Naive thymus-derived CD8-positive, alpha-beta T cell (primary cell): ENCODE measurements around the gene CENPP. TPM values are rescaled to one million over a fixed set of nuclear protein-coding genes. Genes with fewer than 3 reads are reported as not detected.
A peak's percentile ranks its signal among the peaks of the same experiment; 100 is the strongest.

ENCODE experiments used
- ATAC-seq, 2 donors: fragments of 150-1000 bp; cut with Tn5 transposase in 1 of 2; sonication (Bioruptor Pico), chemical (Tn5 transposase) in 1 of 2; 1 replicate in 1 of 2; 2 replicates in 1 of 2; pipeline ENCODE4 v1.10.0; 2021; ENCODE audit warnings: mild to moderate bottlenecking in 2 of 2, moderate library complexity in 2 of 2
- POLR2A ChIA-PET: fragments of 350-600 bp; sonication (Branson Sonifier 250); formaldehyde crosslinking; loops from one replicate; lab custom pipeline; 2021; ENCODE audit warnings: antibody characterized with exemption; lab: Charles Lee
- DNase-seq, 10 donors: peaks; one replicate each; pipeline versions ENCODE4 v3.0.0 to v3.0.0-alpha.2; 2020 to 2022
- H3K27ac Mint-ChIP-seq, 10 donors: one replicate each; pipeline ENCODE4 v1.8.0; 2020 to 2022; ENCODE audit warnings: mild to moderate bottlenecking in 10 of 10, mixed read lengths in 10 of 10, moderate library complexity in 4 of 10, inconsistent platforms in 1 of 10
- H3K27me3 Mint-ChIP-seq, 5 donors: one replicate each; pipeline ENCODE4 v1.8.0; 2021 to 2022; ENCODE audit warnings: mixed read lengths in 5 of 5
- H3K36me3 Mint-ChIP-seq, 3 donors: one replicate each; pipeline ENCODE4 v1.8.0; 2020 to 2022; ENCODE audit warnings: mixed read lengths in 3 of 3, mild to moderate bottlenecking in 2 of 3, inconsistent platforms in 1 of 3
- H3K4me1 Mint-ChIP-seq, 4 donors: one replicate each; pipeline ENCODE4 v1.8.0; 2021 to 2022; ENCODE audit warnings: mixed read lengths in 4 of 4
- H3K4me3 Mint-ChIP-seq, 10 donors: one replicate each; pipeline ENCODE4 v1.8.0; 2020 to 2022; ENCODE audit warnings: mild to moderate bottlenecking in 10 of 10, mixed read lengths in 10 of 10, moderate library complexity in 6 of 10, inconsistent platforms in 1 of 10
- H3K9me3 Mint-ChIP-seq, 9 donors: one replicate each; pipeline ENCODE4 v1.8.0; 2020 to 2022; ENCODE audit warnings: mixed read lengths in 9 of 9, mild to moderate bottlenecking in 3 of 9, inconsistent platforms in 1 of 9, moderate library complexity in 1 of 9
- polyA plus RNA-seq, 3 donors: library from polyadenylated mRNA; unstranded; fragments of 300-500 nt; fragmentation: Illumina TruSeq; gene quantifications; one replicate each; pipeline ENCODE4 v1.2.3, GENCODE V29; 2021
- total RNA-seq, 8 experiments: library from RNA in 2 of 8; stranded (reverse) in 2 of 8; gene quantifications; one replicate each; pipeline ENCODE4 v1.2.3 and lab custom pipeline; 2021 to 2026

CENPP gene
- total and polyA plus RNA-seq, 5 experiments from 2014 or later, result 2.4 to 5.2 (median 4.4) TPM

- ATAC-seq, result no peak
- H3K4me3 Mint-ChIP-seq, result no peak overlapping the region
- POLR2A ChIA-PET, result no interaction called here
- H3K9me3 Mint-ChIP-seq, result peaks cover 0 to 8% (median 5%) of the 10 kb centered on the region in 9 donors
- no peak for DNase-seq
- H3K36me3 Mint-ChIP-seq, result peaks cover 7 to 20% (median 10%) of the 10 kb centered on the region in 3 donors
- no peak overlapping the region for H3K27ac Mint-ChIP-seq
- H3K4me1 Mint-ChIP-seq, result peaks cover 0 to 8% (median 1%) of the 10 kb centered on the region in 4 donors
- H3K27me3 Mint-ChIP-seq, result no peaks in the 10 kb centered on the region
Observed at GRCh38 chr9:92349771-92350739, 24.3 kb downstream of the CENPP start.

GRCh38 chr9:92350740-92351133, 25.0 kb downstream of the CENPP start:
- ATAC-seq, result no peak
- H3K36me3 Mint-ChIP-seq, result peaks cover 10 to 24% (median 11%) of the 10 kb centered on the region in 3 donors
- peaks cover 0 to 8% (median 1%) of the 10 kb centered on the region in 4 donors for H3K4me1 Mint-ChIP-seq
- DNase-seq, result no peak
- H3K9me3 Mint-ChIP-seq, result peaks cover 0 to 14% (median 8%) of the 10 kb centered on the region in 9 donors
- no peak overlapping the region for H3K4me3 Mint-ChIP-seq
- POLR2A ChIA-PET, result no interaction called here
- H3K27ac Mint-ChIP-seq, result no peak overlapping the region
- H3K27me3 Mint-ChIP-seq, result no peaks in the 10 kb centered on the region

- POLR2A ChIA-PET, result no interaction called here
- H3K36me3 Mint-ChIP-seq, result peaks cover 16 to 40% (median 22%) of the 10 kb centered on the region in 3 donors
- no peaks in the 10 kb centered on the region for H3K27me3 Mint-ChIP-seq
Observed at GRCh38 chr9:92353051-92353450, 27.3 kb downstream of the CENPP start.

GRCh38 chr9:92359394-92359995, 33.7 kb downstream of the CENPP start:
- Mint-ChIP-seq H3K9me3 (peaks cover 14 to 43% (median 28%) of the 10 kb centered on the region in 9 donors), H3K27me3 (no peaks in the 10 kb centered on the region), H3K4me1 (peaks cover 0 to 2% (median 0%) of the 10 kb centered on the region in 4 donors), H3K4me3 (no peak overlapping the region), H3K36me3 (peaks cover 15 to 34% (median 28%) of the 10 kb centered on the region in 3 donors), H3K27ac (no peak overlapping the region)
- DNase-seq (no peak), ATAC-seq (no peak)
- POLR2A ChIA-PET, result no interaction called here

More at GRCh38 chr9:92353051-92353450, 27.3 kb downstream of the CENPP start:
- peaks cover 0 to 8% (median 0%) of the 10 kb centered on the region in 4 donors for H3K4me1 Mint-ChIP-seq
- DNase-seq (no peak), ATAC-seq (no peak)
- H3K9me3 Mint-ChIP-seq, result peaks cover 7 to 36% (median 23%) of the 10 kb centered on the region in 9 donors
- no peak overlapping the region for H3K27ac Mint-ChIP-seq
- H3K4me3 Mint-ChIP-seq, result no peak overlapping the region

GRCh38 chr9:92360083-92360482, 34.3 kb downstream of the CENPP start:
- H3K27ac Mint-ChIP-seq, result no peak overlapping the region
- no peak for DNase-seq
- no peak for ATAC-seq
- peaks cover 0 to 2% (median 0%) of the 10 kb centered on the region in 4 donors for H3K4me1 Mint-ChIP-seq
- peaks cover 15 to 31% (median 27%) of the 10 kb centered on the region in 3 donors for H3K36me3 Mint-ChIP-seq
- H3K4me3 Mint-ChIP-seq, result no peak overlapping the region
- no peaks in the 10 kb centered on the region for H3K27me3 Mint-ChIP-seq
- H3K9me3 Mint-ChIP-seq, result peaks cover 14 to 37% (median 24%) of the 10 kb centered on the region in 9 donors
- POLR2A ChIA-PET, result no interaction called here

GRCh38 chr9:92369075-92369474, 43.3 kb downstream of the CENPP start:
- Mint-ChIP-seq H3K27ac (no peak overlapping the region), H3K27me3 (no peaks in the 10 kb centered on the region), H3K4me1 (no peaks in the 10 kb centered on the region), H3K9me3 (peaks cover 2 to 28% (median 18%) of the 10 kb centered on the region in 9 donors), H3K36me3 (peaks cover 8 to 32% (median 20%) of the 10 kb centered on the region in 3 donors), H3K4me3 (no peak overlapping the region)
- POLR2A ChIA-PET, result no interaction called here
- ATAC-seq (no peak), DNase-seq (no peak)

GRCh38 chr9:92373167-92373566, 47.4 kb downstream of the CENPP start:
- H3K27ac Mint-ChIP-seq, result no peak overlapping the region
- peaks cover 15 to 48% (median 32%) of the 10 kb centered on the region in 9 donors for H3K9me3 Mint-ChIP-seq
- H3K4me1 Mint-ChIP-seq, result peaks cover 0 to under 1% (median 0%) of the 10 kb centered on the region in 4 donors
- H3K36me3 Mint-ChIP-seq, result peaks cover 13 to 38% (median 35%) of the 10 kb centered on the region in 3 donors
- DNase-seq (no peak), ATAC-seq (no peak)
- H3K27me3 Mint-ChIP-seq, result no peaks in the 10 kb centered on the region
- POLR2A ChIA-PET, result no interaction called here
- H3K4me3 Mint-ChIP-seq, result no peak overlapping the region

- POLR2A ChIA-PET, result no interaction called here
- Mint-ChIP-seq H3K4me1 (peaks cover 6 to 18% (median 10%) of the 10 kb centered on the region in 4 donors), H3K27me3 (no peaks in the 10 kb centered on the region), H3K4me3 (no peak overlapping the region), H3K36me3 (peaks cover 8 to 26% (median 21%) of the 10 kb centered on the region in 3 donors), H3K9me3 (peaks cover 9 to 35% (median 23%) of the 10 kb centered on the region in 9 donors), H3K27ac (no peak overlapping the region)
- DNase-seq (no peak), ATAC-seq (no peak)
Observed at GRCh38 chr9:92377876-92378275, 52.1 kb downstream of the CENPP start.

GRCh38 chr9:92378865-92379560, 53.3 kb downstream of the CENPP start:
- Mint-ChIP-seq H3K9me3 (peaks cover 9 to 23% (median 20%) of the 10 kb centered on the region in 9 donors), H3K27me3 (no peaks in the 10 kb centered on the region), H3K4me3 (peak overlapping the region in 1 of 10 donors; percentile 25), H3K36me3 (peaks cover 8 to 21% (median 19%) of the 10 kb centered on the region in 3 donors), H3K27ac (peak overlapping the region in 3 of 10 donors; percentile 5 to 47 (median 18)), H3K4me1 (peaks cover 6 to 18% (median 10%) of the 10 kb centered on the region in 4 donors)
- POLR2A ChIA-PET, result no interaction called here
- ATAC-seq (peak in 1 of 2 donors; percentile 74), DNase-seq (peak in 1 of 10 donors; percentile 6)

- Mint-ChIP-seq H3K4me3 (no peak overlapping the region), H3K4me1 (peaks cover 6 to 18% (median 10%) of the 10 kb centered on the region in 4 donors), H3K27ac (no peak overlapping the region), H3K36me3 (peaks cover 2 to 12% (median 10%) of the 10 kb centered on the region in 3 donors), H3K27me3 (no peaks in the 10 kb centered on the region), H3K9me3 (peaks cover 4 to 10% (median 7%) of the 10 kb centered on the region in 9 donors)
- DNase-seq, result no peak
- no peak for ATAC-seq
- POLR2A ChIA-PET, result interaction anchor here (0.5 kb wide), 1 partner anchor 23 kb away, joined by 4 read pairs; no protein-coding TSS in a partner anchor
Observed at GRCh38 chr9:92380603-92381002, 54.9 kb downstream of the CENPP start.

- no peak overlapping the region for H3K27ac Mint-ChIP-seq
- peaks cover 6 to 18% (median 10%) of the 10 kb centered on the region in 4 donors for H3K4me1 Mint-ChIP-seq
- ATAC-seq (no peak), DNase-seq (no peak)
- H3K4me3 Mint-ChIP-seq, result no peak overlapping the region
- peaks cover 0 to 5% (median 2%) of the 10 kb centered on the region in 3 donors for H3K36me3 Mint-ChIP-seq
- H3K27me3 Mint-ChIP-seq, result no peaks in the 10 kb centered on the region
- H3K9me3 Mint-ChIP-seq, result no peaks in the 10 kb centered on the region
- POLR2A ChIA-PET, result no interaction called here
Observed at GRCh38 chr9:92381775-92382174, 56.0 kb downstream of the CENPP start.

- POLR2A ChIA-PET, result no interaction called here
- DNase-seq, result no peak
- H3K27me3 Mint-ChIP-seq, result no peaks in the 10 kb centered on the region
Observed at GRCh38 chr9:92384375-92384774, 58.6 kb downstream of the CENPP start.

More at GRCh38 chr9:92384375-92384774, 58.6 kb downstream of the CENPP start:
- Mint-ChIP-seq H3K4me1 (peaks cover 3 to 7% (median 4%) of the 10 kb centered on the region in 4 donors), H3K27ac (no peak overlapping the region), H3K36me3 (peaks cover 0 to 2% (median 2%) of the 10 kb centered on the region in 3 donors), H3K9me3 (no peaks in the 10 kb centered on the region), H3K4me3 (no peak overlapping the region)
- ATAC-seq, result no peak
